H9 (cell line): ENCODE measurements around the gene ATXN7L3. TPM values are rescaled to one million over a fixed set of nuclear protein-coding genes. Genes with fewer than 3 reads are reported as not detected.

ENCODE experiments used
- DNase-seq: peaks from one replicate; pipeline ENCODE4 v3.0.0-alpha.2; 2017
- H2AFZ ChIP-seq: one replicate; pipeline ENCODE4 v1.6.1; 2013; ENCODE audit warnings: mild to moderate bottlenecking, low read length, control low read depth, moderate library complexity
- H2AK5ac ChIP-seq: 2 replicates; pipeline ENCODE4 v1.6.1; 2013; ENCODE audit warnings: low read length, control low read depth, mixed read lengths; ENCODE audit not compliant: insufficient read length
- H2BK120ac ChIP-seq: one replicate; pipeline ENCODE4 v1.6.1; 2013; ENCODE audit warnings: low read depth, mild to moderate bottlenecking, low read length, control low read depth, inconsistent platforms; ENCODE audit not compliant: poor library complexity, severe bottlenecking
- H2BK12ac ChIP-seq: 2 replicates; pipeline ENCODE4 v1.6.1; 2013; ENCODE audit warnings: low read length, control low read depth, mixed read lengths, low read depth; ENCODE audit not compliant: insufficient read length
- H2BK15ac ChIP-seq: 2 replicates; pipeline ENCODE4 v1.6.1; 2013; ENCODE audit warnings: low read depth, low read length, control low read depth
- H2BK20ac ChIP-seq: one replicate; pipeline ENCODE4 v1.6.1; 2013; ENCODE audit warnings: low read depth, mild to moderate bottlenecking, low read length, control low read depth, inconsistent platforms; ENCODE audit not compliant: poor library complexity, severe bottlenecking
- H2BK5ac ChIP-seq: 2 replicates; pipeline ENCODE4 v1.6.1; 2013; ENCODE audit warnings: low read length, control low read depth, mixed read lengths; ENCODE audit not compliant: insufficient read length
- H3K14ac ChIP-seq: 2 replicates; pipeline ENCODE4 v1.6.1; 2013; ENCODE audit warnings: low read length, control low read depth; ENCODE audit not compliant: insufficient read depth
- H3K18ac ChIP-seq: 2 replicates; pipeline ENCODE4 v1.6.1; 2013; ENCODE audit warnings: low read depth, mild to moderate bottlenecking, mixed read lengths, low read length, control low read depth; ENCODE audit not compliant: insufficient read length
- H3K23ac ChIP-seq: 2 replicates; pipeline ENCODE4 v1.6.1; 2013; ENCODE audit warnings: low read length, control low read depth, mixed read lengths, low read depth; ENCODE audit not compliant: insufficient read length
- H3K23me2 ChIP-seq: 2 replicates; pipeline ENCODE4 v1.6.1; 2013; ENCODE audit warnings: low read depth, mild to moderate bottlenecking, mixed read lengths, low read length, control low read depth; ENCODE audit not compliant: insufficient read length, poor library complexity, severe bottlenecking
- H3K27ac ChIP-seq: 2 replicates; pipeline ENCODE4 v1.5.1; 2013; ENCODE audit warnings: low read length, control low read depth, mixed read lengths, low read depth; ENCODE audit not compliant: insufficient read length
- H3K27me3 ChIP-seq: 2 replicates; pipeline ENCODE4 v1.6.1; 2013; ENCODE audit warnings: low read length, control low read depth, inconsistent platforms; ENCODE audit not compliant: insufficient read depth
- H3K4ac ChIP-seq: 2 replicates; pipeline ENCODE4 v1.6.1; 2013; ENCODE audit warnings: low read depth, mild to moderate bottlenecking, control low read depth, inconsistent platforms, low read length, moderate library complexity
- H3K4me1 ChIP-seq: 2 replicates; pipeline ENCODE4 v1.6.1; 2013; ENCODE audit warnings: low read length, control low read depth, inconsistent platforms; ENCODE audit not compliant: insufficient read depth
- H3K4me2 ChIP-seq: 2 replicates; pipeline ENCODE4 v1.6.1; 2013; ENCODE audit warnings: low read length, control low read depth, mixed read lengths; ENCODE audit not compliant: insufficient read length, insufficient read depth
- H3K56ac ChIP-seq: 2 replicates; pipeline ENCODE4 v1.6.1; 2013; ENCODE audit warnings: low read depth, mild to moderate bottlenecking, mixed read lengths, low read length, control low read depth; ENCODE audit not compliant: insufficient read length
- H3K79me1 ChIP-seq: 2 replicates; pipeline ENCODE4 v1.6.1; 2013; ENCODE audit warnings: low read depth, mild to moderate bottlenecking, moderate library complexity, low read length, control low read depth, inconsistent platforms; ENCODE audit not compliant: insufficient read depth, poor library complexity, severe bottlenecking
- H3K79me2 ChIP-seq: 2 replicates; pipeline ENCODE4 v1.6.1; 2013; ENCODE audit warnings: low read length, control low read depth, inconsistent platforms; ENCODE audit not compliant: insufficient read depth
- H3K9ac ChIP-seq: 2 replicates; pipeline ENCODE4 v1.6.1; 2013; ENCODE audit warnings: low read length, control low read depth, mixed read lengths; ENCODE audit not compliant: insufficient read length; ENCODE audit errors: extremely low read depth
- H3K9me3 ChIP-seq: one replicate; pipeline ENCODE4 v1.6.1; 2013; ENCODE audit warnings: low read depth, low read length, inconsistent platforms; ENCODE audit not compliant: control insufficient read depth
- H3T11ph ChIP-seq: one replicate; pipeline ENCODE4 v1.6.1; 2013; ENCODE audit warnings: mild to moderate bottlenecking, low read length, control low read depth, inconsistent platforms
- H4K20me1 ChIP-seq: one replicate; pipeline ENCODE4 v1.6.1; 2013; ENCODE audit not compliant: control insufficient read depth, insufficient read length, insufficient read depth
- H4K5ac ChIP-seq: 2 replicates; pipeline ENCODE4 v1.6.1; 2013; ENCODE audit warnings: low read depth, mild to moderate bottlenecking, mixed read lengths, low read length, control low read depth; ENCODE audit not compliant: insufficient read length
- H4K8ac ChIP-seq: replicated peaks from 2 replicates; pipeline ENCODE4 v1.6.1; 2013; ENCODE audit warnings: low read length, control low read depth, mixed read lengths, low read depth; ENCODE audit not compliant: insufficient read length
- H4K91ac ChIP-seq: 2 replicates; pipeline ENCODE4 v1.6.1; 2013; ENCODE audit warnings: low read depth, mild to moderate bottlenecking, moderate library complexity, mixed read lengths, low read length, control low read depth; ENCODE audit not compliant: insufficient read length
- H3K27ac Mint-ChIP-seq, 3 experiments: 2 replicates in 2 of 3; 3 replicates in 1 of 3; pipeline ENCODE4 v1.8.0; 2020 to 2021; ENCODE audit warnings: mixed read lengths in 3 of 3, mild to moderate bottlenecking in 1 of 3, moderate library complexity in 1 of 3
- H3K27me3 Mint-ChIP-seq: 2 replicates; pipeline ENCODE4 v1.8.0; 2021; ENCODE audit warnings: low read depth, mild to moderate bottlenecking, moderate library complexity, mixed read lengths
- H3K36me3 Mint-ChIP-seq, 3 experiments: 2 replicates in 2 of 3; 3 replicates in 1 of 3; pipeline ENCODE4 v1.8.0; 2020 to 2021; ENCODE audit warnings: low read depth in 3 of 3, mixed read lengths in 3 of 3; ENCODE audit not compliant: insufficient read depth in 1 of 3
- H3K4me1 Mint-ChIP-seq, 2 experiments: 2 replicates each; pipeline ENCODE4 v1.8.0; 2020; ENCODE audit warnings: mixed read lengths in 2 of 2
- H3K4me3 Mint-ChIP-seq, 2 experiments: 2 replicates in 1 of 2; 3 replicates in 1 of 2; pipeline ENCODE4 v1.8.0; 2020 to 2021; ENCODE audit warnings: mild to moderate bottlenecking in 2 of 2, mixed read lengths in 2 of 2, moderate library complexity in 1 of 2
- H3K9me3 Mint-ChIP-seq, 2 experiments: 2 replicates in 1 of 2; 3 replicates in 1 of 2; pipeline ENCODE4 v1.8.0; 2020; ENCODE audit warnings: mild to moderate bottlenecking in 2 of 2, mixed read lengths in 2 of 2, moderate library complexity in 1 of 2
- CTCF ChIP-seq: fragments of 200-600 bp; sonication (generic); conservative IDR thresholded peaks from 3 replicates; pipeline ENCODE4 v1.8.0; 2021; ENCODE audit warnings: antibody characterized with exemption, mild to moderate bottlenecking
- WGBS: extraction: QIAGEN DNeasy Blood & Tissue Kit; methylation state at CpG from one replicate; pipeline ENCODE4 v1.1.7; 2013; ENCODE audit warnings: missing lambda C conversion rate, low lambda C conversion rate, mixed read lengths; ENCODE audit not compliant: insufficient read length; ENCODE audit errors: extremely low coverage; 5-methylcytosine and 5-hydroxymethylcytosine counted together
- total RNA-seq: library from RNA; stranded (reverse); gene quantifications from 2 replicates; pipeline ENCODE4 v1.2.1, GENCODE V29; 2021

Gene ATXN7L3
- total RNA-seq, 1 experiment from 2014 or later, result 125 TPM

GRCh38 chr17:44159519-44160210, 40.0 kb downstream of the ATXN7L3 start:
- TF ChIP-seq CTCF, result no peak
- Histone ChIP-seq H4K5ac (no peak overlapping the region), H2BK120ac (no peak overlapping the region), H3K79me1 (no peaks in the 10 kb centered on the region), H3K23me2 (no peaks in the 10 kb centered on the region), H4K91ac (no peak overlapping the region), H3K4me1 (no peaks in the 10 kb centered on the region), H3K4ac (no peak overlapping the region), H4K20me1 (no peaks in the 10 kb centered on the region), H3K56ac (no peak overlapping the region), H3K27me3 (no peaks in the 10 kb centered on the region), H2BK20ac (no peak overlapping the region), H3K4me2 (no peak overlapping the region), H4K8ac (no peak overlapping the region), H2AK5ac (no peak overlapping the region), H3K9ac (no peak overlapping the region), H2BK12ac (no peak overlapping the region), H3K79me2 (no peaks in the 10 kb centered on the region), H3K9me3 (no peaks in the 10 kb centered on the region), H3K23ac (no peak overlapping the region), H3K18ac (no peak overlapping the region), H3K27ac (no peak overlapping the region), H2BK5ac (no peak overlapping the region), H3T11ph (no peak overlapping the region), H3K14ac (no peak overlapping the region), H2BK15ac (no peak overlapping the region), H2AFZ (no peak overlapping the region)
- H3K27me3 Mint-ChIP-seq, result no peaks in the 10 kb centered on the region
- H3K36me3 Mint-ChIP-seq, result peaks cover 28 to 63% (median 56%) of the 10 kb centered on the region in 3 experiments
- H3K9me3 Mint-ChIP-seq, result no peaks in the 10 kb centered on the region
- H3K27ac Mint-ChIP-seq, result no peak overlapping the region; a peak in 1 of 7 replicates
- no peaks in the 10 kb centered on the region for H3K4me1 Mint-ChIP-seq
- no peak for DNase-seq
- WGBS, result no CpG with 5 or more reads among the region's 15 CpGs
- H3K4me3 Mint-ChIP-seq, result no peak overlapping the region
